Middle frontal gyrus (tissue), 1 donor: ENCODE data around the gene MRPL17.

ENCODE experiments used
- DNase-seq: peaks from one replicate; pipeline ENCODE4 v3.0.0-alpha.2; 2015; ENCODE audit warnings: low spot score; ENCODE audit errors: extremely low spot score

MRPL17 gene

DNA sequence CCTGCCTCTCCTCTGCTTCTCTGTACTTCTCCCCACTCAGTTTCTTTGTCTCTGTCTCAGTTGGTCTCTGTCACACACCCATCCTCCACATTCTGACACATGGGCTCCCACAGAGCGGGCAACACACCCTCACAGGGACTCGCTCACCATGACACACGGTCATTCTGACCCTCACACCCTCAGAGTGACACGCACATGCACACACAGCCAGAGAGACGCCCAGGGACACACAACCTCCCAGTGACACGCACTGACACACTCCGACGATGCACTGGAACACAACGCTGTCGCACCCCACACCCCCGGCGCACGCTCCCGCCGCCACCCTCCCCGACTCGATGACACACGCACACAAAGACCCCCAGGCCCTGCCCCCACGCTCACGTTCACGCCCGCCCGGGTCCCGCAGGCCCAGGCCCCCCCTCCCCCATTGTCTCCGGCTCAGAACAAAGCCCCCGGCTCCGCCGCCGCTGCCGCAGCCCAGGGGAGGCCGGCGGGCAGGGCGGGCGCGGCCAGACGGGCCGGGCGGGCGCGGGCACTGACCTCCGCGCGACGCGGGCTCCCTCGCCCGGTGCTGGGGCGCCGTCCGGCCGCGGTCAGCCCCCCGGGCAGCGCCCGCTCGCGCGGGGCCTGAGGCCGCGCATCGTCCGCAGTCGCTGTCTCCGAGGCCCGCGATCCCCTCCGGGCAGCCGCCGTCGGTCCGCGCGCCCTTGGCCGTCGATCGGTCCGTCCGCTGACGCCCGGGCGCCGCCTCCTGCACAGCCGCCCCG, 27.9 kb downstream of the MRPL17 start:
- DNase-seq: no peak

DNA sequence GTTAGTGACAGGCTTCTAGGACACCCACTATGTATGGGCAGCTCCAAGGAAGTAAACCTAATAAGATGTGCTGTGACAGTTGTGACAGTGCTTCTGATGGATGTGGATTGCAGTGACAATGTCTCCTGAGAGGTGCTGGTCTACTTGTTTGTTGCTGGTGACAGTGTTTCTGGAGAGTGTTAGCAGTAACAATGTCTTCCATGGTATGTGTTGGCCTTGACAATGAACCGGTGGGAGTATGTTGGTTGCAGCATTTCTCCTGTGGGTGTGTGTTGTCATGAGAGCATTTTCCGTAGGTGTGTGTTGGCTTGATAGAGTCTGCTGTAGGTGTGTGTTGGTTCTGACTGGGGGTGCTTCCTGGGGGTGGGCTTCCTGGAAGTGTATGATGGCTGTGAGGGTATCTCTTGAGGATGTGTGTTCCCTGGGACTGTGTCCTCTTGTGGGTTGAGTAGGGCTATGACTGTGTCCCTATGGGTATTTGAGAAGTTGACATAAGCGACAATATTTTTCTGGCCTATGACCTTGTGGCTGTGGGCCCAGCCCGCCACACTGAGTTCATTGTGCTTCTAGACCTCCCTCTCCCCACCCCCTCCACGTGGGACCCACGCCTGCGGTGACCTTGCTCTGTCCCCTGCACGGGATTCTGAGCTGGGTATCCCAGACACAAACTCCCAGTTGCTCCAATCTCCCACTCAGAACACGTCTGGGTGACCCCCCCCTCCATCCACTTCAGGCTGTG, 28.7 kb downstream of the MRPL17 start:
- no peak for DNase-seq

DNA sequence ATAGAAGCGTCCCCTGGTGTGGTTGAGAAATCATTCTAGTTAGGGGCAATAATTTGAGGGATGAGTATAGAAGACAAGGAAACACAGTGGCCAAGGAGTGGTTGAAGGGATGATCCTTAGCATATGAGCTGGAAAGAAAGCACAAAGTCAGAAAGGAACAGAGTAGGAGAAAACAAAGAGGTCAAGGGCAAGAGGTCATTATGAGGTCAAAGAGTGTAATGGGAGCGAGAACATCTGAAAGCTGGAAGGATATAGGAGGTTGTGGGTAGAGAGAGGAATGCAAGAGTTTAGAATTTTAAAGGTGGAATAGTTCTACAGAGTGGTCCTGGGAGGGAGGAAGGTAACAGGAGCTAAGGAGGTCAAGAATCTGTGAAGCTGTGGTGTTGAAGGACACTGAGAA, 29.5 kb downstream of the MRPL17 start:
- DNase-seq: no peak

DNA sequence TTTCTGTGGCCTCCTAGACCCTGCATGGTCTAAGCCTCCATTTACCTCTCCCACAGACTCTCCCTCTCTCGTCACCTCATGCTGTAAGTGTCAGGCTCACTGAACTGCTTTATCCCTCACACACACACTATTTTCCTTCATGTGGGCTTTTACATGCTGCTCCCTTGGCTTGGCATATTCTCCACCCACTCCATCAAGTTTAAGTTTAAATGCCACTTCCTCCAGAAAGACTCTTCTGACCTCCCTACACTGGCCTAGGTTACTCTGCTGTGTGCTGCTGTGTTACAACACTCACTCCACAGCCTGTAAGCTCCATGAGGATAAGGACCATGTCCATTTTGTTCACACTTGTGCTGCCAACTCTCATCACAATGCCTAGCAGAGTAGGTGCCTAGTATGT, 30.0 kb downstream of the MRPL17 start:
- DNase-seq: no peak

DNA sequence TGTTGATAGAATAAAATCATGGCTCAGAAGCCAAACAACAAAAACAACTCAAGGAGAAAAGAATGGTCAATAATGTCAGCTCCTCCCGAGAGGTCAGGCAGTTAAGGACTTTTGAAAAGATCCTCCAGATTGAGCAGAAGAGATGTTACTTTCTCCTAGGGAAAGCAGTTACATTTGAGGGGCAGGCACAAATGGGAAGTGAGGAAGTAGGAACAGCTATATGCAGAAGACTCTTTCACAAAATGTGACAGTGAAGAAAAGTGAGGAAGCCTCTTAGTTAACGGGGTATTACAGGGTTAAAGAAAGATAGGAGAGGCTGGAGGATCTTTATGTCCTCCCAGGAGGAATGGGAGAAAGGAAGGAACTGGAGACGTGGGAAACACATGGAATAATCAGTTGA, 31.0 kb downstream of the MRPL17 start:
- no peak for DNase-seq

DNA sequence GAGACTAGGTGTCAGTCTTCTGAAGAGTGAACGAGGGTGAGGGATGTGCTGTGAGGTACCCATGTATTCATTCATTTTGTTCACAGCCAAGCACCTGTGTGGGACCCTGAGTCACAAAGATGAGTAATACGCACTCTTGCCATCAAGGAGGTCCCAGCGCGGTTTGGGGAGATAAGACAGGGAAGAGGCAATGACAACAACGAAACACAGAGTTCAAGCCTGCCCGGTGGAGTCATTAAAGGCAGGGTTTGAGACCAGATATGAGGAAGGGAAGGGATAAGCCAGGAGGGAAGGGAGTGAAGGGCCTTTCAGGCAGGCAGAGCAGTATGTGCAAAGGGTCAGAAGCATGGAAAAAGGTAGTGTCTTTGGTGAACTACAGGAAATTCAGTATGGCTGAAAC, 32.2 kb downstream of the MRPL17 start:
- DNase-seq: no peak

DNA sequence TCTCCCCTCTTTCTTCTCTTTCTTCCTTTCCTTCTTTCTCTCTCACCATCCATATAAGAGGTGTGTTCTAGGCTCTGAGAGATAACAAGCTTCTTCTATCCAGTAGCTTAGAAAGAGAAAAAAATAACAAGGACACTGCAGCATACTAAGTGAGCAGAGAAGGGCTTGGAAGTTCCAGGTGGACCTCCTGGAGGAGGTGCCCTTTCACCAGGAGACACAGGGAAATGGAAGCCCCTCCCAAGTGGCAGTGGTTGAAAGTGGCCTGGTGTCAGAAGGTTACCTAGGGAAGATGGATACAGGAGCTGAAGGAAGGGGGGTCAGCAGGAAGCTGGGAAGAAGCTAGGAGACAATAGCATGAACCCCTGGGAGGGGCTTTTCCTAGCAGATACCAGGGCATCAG, 33.0 kb downstream of the MRPL17 start:
- no peak for DNase-seq

DNA sequence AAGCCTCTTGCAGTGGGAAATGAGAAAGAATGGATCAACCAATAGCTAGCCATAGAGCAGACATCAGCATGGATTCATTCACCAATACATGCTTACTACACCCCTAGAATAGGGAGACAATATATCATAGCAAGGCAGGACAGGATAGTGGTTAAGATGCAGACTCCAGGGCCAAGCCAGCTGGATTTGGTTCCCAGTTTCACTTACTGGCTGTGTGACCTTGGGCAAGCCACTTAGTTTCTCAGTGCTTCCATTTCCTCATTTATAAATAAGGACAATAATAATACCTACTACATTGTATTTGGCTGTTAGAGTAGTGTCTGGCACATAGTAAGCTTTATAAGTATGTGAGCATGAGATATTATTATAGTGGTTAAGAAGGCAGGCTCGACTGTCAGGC, 34.6 kb downstream of the MRPL17 start:
- no peak for DNase-seq

DNA sequence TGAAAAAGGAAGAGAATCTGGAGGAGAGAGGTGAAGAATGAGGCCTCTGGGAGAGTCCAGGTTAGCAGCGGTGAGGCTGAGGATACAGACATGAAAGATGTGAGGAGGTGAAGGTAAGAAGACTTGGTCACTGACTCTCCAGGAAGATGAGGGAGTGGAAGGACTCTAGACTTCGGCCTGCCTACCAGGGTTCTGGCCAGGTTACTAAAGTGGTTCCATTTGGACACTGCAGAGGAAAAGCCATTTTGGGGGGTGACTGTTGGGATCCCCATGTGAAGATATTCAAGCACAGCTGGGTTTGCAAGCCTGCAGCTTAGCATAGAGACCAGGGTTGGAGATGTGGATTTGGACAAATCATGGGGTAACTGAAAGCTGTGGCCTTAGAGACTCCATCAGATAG, 35.3 kb downstream of the MRPL17 start:
- no peak for DNase-seq

DNA sequence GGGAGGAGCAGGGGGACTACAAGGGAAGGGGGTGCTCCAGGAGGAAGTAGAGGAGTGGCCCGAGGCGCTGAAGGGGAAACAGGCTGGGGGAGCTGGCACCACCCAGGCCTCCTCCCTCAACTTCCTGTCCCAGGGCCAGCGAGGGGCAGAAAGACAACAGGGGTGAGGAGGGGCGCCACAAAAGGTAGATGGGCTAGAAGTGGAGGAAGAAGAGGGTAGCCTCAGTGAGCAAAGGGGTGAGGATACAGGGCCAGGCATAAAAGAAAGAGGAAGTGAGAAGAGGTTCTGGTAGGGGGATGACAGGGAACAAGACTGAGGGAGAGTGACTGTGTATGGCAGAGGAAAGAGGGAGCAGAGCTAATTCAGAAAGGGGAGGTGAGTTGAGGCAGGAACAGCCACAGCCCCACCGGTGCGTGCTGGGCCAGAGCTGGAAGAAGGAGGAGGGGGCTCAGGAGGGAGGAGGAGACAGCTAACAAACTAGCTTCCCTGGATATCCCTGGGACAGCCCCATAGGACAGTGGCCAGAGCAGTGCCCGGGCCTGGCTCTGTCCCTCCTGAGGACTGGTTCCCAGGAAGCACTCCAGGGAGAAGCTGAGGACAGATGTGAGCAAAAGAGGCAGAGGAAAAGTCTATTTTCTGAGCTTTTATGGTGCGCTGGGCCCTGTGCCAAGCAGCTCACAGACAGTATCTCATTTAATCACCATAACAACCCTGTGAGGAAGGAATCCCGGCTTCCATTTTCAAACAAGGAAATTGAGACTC, 36.0 kb downstream of the MRPL17 start:
- no peak for DNase-seq

DNA sequence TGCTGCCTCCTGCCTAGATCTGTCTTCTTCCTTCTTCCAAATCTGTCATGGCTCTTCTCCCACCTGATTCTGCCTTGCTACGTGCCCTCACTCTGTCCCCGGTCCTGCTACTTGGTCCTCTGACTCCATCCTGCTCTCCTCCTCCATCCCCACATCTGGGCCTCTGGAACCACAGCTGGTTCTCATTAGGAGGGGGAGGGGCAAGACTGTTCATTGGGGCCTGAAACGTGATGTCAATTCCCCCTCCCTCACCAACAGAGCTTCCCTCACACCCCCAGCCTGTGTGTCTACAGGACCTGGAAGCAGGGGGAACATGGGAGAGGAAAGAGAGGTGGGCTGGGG, 36.6 kb downstream of the MRPL17 start:
- DNase-seq: no peak

DNA sequence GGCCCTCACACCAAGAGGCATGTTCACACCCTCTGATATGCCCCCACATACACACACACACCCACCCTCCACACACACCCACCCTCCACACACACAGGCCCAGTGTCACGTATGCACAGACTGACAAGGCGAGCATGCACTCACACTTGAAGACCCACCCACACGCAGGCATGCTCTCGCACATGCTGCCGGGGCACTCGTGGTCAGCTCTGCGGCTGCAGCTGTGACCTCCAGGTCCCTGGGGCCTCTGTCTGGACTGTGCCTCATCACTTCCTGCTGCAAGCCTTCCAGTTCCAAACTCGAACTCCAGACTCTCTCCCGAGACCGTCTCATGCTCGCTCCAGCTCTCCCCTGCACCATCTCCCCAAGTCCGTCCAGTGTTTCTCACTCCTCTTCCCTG, 37.1 kb downstream of the MRPL17 start:
- no peak for DNase-seq

DNA sequence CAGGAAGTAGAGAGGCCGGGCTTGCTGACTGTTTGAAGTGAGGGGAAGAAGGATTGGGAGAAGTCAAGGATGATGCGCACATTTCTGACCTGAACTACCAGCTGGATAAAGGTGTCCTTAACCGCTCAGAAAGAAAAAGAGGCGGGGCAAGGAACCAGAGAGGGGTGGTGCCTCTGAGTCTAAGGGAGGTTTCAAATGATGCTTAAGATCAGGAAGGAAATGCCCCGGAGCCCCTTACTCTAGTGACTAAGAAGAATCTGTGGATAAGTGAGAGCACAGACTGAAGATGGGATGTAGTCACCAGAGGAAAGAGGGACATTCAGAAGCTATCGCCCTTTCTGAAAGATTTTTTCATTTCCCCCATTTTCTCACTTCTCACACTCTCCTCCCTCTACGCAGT, 40.2 kb downstream of the MRPL17 start:
- no peak for DNase-seq

DNA sequence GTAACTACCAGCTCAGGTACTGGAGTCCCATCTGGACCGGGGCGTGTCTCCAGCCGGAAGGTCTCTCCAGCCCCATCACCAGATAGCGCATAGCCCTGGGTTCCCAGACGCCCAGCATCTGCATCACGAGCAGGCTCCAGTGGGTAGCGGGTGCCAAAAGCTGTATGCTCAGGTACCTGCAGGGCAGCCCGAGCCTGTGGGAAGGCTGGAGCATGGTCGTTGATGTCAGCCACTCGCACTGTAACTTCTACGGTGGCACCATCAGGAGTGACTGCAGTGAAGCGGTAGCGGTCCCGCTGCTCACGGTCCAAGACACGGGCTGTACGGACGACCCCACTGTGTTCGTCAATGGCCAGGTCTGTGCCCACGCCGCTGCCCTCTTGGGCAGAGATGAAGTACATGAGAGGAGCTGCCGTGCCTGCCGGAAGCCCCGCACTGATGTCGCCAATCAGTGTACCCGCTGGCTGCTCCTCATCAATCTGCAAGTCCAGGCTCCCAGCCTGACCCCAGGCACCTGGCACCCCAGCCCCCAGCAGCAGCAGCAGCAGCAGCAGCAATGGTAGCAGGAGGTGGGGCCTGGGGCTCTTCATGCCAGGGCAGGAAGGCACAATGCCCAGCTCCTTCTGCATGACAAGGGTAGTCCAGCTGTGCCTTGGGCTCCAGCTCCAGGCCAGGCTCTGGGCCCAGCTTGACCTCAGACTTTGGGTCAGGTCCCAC, 42.0 kb downstream of the MRPL17 start:
- peak; percentile 43 for DNase-seq

DNA sequence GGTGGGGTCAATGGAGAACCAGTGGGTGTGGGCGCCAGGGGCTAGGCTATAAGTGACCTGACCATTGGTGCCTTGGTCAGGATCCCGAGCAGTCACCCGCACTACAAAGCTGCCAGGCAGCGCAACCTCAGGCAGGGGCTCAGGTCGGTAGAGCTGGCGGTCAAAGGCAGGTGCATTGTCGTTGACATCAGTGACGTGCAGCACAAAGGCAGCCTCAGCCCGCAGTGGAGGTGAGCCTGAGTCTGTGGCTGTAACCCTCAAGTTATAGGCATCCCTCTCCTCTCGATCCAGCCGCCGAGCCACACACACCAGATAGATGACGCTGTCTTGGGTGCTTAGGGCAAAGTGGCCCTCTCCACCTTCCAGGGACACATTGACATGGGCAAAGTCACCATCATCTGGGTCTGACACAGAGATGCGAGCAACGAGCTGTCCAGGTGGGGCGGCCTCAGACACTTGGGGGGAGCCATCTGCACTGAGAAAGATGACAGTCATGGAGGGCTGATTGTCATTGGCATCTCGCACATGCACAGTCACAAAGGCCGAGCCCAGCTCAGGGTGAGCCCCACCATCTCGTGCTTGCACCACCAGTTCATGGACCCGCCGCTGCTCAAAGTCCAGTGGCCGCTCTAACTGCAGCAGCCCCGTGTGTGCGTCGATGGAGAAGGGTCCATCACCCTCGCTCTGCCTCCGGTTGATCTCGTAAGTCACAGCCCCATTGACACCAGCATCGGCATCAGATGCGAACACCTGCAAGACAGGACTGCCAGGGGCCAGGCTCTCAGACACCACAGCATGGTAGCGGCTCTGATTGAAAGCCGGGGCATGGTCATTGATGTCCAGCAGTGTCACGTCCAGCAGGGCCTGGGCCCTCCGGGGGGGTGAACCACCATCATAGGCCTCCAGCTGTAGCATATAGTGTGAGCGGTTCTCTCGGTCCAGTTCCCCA, 42.8 kb downstream of the MRPL17 start:
- DNase-seq: no peak

DNA sequence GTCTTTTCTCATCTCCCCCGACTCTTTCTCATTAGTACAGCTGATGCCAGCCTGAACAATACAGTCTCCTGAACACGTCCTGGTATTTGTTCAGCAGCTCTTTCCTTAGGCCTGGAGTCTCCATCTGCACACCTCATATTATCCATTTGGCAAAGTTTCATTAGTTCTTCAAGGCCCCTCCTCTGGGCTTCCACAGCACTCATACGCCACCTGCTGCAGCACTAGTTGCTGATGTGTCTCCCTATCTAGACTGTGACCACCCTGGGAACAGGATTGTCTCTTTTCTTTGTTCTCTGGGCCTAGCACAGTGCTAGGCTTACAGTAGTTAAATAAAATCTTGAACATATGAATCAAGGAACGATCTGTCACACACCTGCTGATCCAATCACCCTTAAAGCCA, 44.7 kb downstream of the MRPL17 start:
- DNase-seq: no peak

DNA sequence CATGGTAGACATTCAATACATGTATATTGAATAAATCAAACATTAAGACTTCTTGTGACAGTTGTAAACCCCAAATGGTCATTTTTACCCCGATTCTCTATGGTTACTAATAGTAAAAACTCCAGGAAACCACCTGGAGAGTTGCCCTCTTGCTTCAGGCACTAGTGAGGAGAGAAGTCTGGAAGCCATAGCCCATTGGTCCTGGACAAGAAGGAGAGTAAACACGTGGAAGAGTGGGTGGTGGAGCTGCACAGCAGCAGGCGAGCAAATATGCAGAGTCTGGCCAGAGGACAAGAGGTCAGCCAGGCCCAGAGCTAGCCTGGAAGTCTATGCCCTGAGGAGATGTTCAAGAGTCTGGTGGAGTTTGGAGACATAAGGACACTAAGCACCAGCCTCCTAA, 45.3 kb downstream of the MRPL17 start:
- no peak for DNase-seq

DNA sequence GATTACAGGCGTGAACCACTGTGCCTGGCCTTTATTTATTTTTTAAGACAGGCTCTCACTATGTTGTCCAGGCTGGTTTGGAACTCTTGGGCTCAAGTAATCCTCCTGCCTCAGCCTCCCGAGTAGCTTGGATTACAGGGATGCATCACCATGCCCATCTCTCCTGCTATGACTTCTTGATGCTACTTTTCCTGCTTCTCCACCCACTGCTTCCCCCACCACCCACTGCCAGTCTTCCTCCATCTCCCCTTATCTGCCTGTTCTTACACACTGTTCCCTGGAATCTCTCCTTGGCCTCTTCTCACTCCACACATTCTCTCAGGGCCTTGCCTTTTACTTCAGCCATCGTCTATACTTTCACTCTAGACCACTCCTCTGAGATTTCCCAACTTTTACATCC, 46.7 kb downstream of the MRPL17 start:
- no peak for DNase-seq

DNA sequence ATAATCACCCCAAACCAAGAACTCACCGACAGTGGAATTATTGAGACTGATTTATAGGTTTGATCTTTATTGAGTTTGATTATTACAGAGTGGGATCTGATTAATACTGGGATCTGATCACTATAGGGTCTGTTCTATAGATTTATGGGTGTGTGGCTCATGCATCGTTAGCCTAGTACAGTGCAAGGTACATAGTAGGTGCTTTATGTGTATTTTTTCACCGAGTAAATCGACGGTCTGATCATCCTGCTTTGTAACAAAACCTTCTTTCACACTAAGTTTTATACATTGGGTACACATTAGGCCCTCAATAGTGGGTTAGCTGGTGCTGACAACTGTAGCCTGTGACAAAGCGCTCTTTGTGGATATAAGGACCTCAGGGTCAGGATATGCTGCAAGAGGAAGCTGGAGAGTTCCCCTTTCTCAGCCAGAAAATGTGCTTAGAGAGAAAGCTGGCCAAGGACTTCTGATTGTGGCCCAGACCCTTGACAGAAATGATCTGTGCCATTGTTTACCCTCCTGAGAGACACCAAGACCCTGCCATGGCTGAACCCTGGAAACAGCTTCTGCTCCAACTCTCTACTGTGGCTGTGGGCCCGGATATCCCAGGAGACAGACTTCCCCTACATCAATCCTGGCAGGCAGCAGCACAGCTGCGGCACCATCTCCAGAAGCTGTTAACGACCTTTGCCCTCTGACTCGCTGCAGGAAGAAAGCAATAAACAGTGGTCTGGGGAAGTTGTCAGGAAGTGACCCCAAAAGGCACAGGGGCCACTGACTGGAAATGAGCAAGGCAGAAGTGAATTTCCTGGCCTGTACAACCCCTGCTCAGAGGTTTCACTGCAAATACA, 47.8 kb downstream of the MRPL17 start:
- DNase-seq: peak; percentile 5

DNA sequence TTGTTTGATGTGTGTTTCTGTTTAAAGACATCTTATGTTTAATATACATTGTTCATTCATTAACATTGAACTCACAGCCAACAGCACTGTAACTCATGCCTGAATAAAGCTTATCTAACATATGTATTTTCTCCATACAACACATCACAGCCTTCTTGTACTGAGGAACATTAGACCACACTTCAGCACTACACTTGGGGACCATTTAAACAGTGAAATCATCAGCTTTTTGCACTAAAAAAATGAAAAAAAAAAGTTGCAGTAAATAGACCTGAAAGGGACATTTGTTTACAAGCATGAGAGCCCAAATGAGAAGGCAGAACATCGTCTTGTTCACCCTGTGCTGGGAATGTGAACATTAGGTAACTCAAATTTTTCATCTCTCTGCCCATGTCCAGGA, 48.6 kb downstream of the MRPL17 start:
- DNase-seq: no peak
